Panc1 (cell line): ENCODE data around the gene HSPB2. TPM values are rescaled to one million over a fixed set of nuclear protein-coding genes. Genes with fewer than 3 reads are reported as not detected.
A peak's percentile ranks its signal among the peaks of the same experiment; 100 is the strongest.

ENCODE experiments used
- ATAC-seq: fragments of 200-7000 bp; cut with Tn5 transposase; 2 replicates; pipeline ENCODE4 v1.9.1; 2020; ENCODE audit warnings: mild to moderate bottlenecking, moderate library complexity
- BruUV-seq: library from RNA; stranded (reverse); fragments of 400-500 nt; replicated peaks from 2 replicates; lab custom pipeline; 2021; lab: Mats Ljungman, UMichigan
- CTCF ChIA-PET: fragments of 300-600 bp; sonication (Branson Sonifier 250); formaldehyde crosslinking; loops from one replicate; lab custom pipeline; 2022; ENCODE audit warnings: antibody characterized with exemption; lab: Charles Lee
- POLR2A ChIA-PET: fragments of 300-600 bp; sonication (Branson Sonifier 250); formaldehyde crosslinking; loops from one replicate; lab custom pipeline; 2022; ENCODE audit warnings: antibody characterized with exemption; lab: Charles Lee
- DNase-seq: peaks from one replicate; pipeline ENCODE4 v3.0.0-alpha.2; 2010; ENCODE audit warnings: low read depth, low spot score
- H3K27ac ChIP-seq: 2 replicates; pipeline ENCODE4 v1.5.1; 2011; ENCODE audit warnings: mild to moderate bottlenecking, low read length, inconsistent platforms
- H3K27me3 ChIP-seq: fragments of 200-500 bp; sonication (Bioruptor generic); 2 replicates; pipeline ENCODE4 v1.6.0; 2014; ENCODE audit warnings: low read length, inconsistent platforms; ENCODE audit not compliant: control insufficient read depth, insufficient read depth
- H3K36me3 ChIP-seq: fragments of 200-500 bp; sonication (Bioruptor generic); 2 replicates; pipeline ENCODE4 v1.5.1; 2014; ENCODE audit warnings: inconsistent platforms, mild to moderate bottlenecking, low read length, moderate library complexity; ENCODE audit not compliant: control insufficient read depth, insufficient read depth
- H3K4me1 ChIP-seq: 2 replicates; pipeline ENCODE4 v1.5.1; 2011; ENCODE audit warnings: inconsistent platforms, mild to moderate bottlenecking, low read length, moderate library complexity; ENCODE audit not compliant: control insufficient read depth, insufficient read depth
- H3K4me3 ChIP-seq, 2 experiments: 2 replicates each; pipeline ENCODE4 v1.5.1; 2011 to 2012; ENCODE audit warnings: low read depth in 2 of 2, low read length in 2 of 2, mild to moderate bottlenecking in 2 of 2, inconsistent platforms in 1 of 2, moderate library complexity in 1 of 2
- H3K9me3 ChIP-seq: fragments of 200-500 bp; sonication (Bioruptor generic); 2 replicates; pipeline ENCODE4 v1.5.1; 2014; ENCODE audit warnings: low read depth, mild to moderate bottlenecking, inconsistent platforms, low read length, moderate library complexity; ENCODE audit not compliant: control insufficient read depth, insufficient read depth
- POLR2AphosphoS5 ChIP-seq: IDR thresholded peaks from 2 replicates; pipeline ENCODE4 v1.6.1; 2012; ENCODE audit warnings: mild to moderate bottlenecking, low read depth, low read length, moderate library complexity
- REST ChIP-seq, 2 experiments: IDR thresholded peaks; 2 replicates each; pipeline ENCODE4 v1.6.1; 2011 to 2012; ENCODE audit warnings: low read depth in 2 of 2, control low read depth in 1 of 2, low read length in 1 of 2, mild to moderate bottlenecking in 1 of 2, moderate library complexity in 1 of 2; ENCODE audit not compliant: insufficient read depth in 1 of 2
- SIN3A ChIP-seq: IDR thresholded peaks from 2 replicates; pipeline ENCODE4 v1.6.1; 2012; ENCODE audit warnings: low read depth, mild to moderate bottlenecking, low read length, moderate library complexity, borderline replicate concordance; ENCODE audit not compliant: insufficient read depth
- TCF7L2 ChIP-seq: IDR thresholded peaks from 2 replicates; pipeline ENCODE4 v1.6.1; 2011; ENCODE audit warnings: mild to moderate bottlenecking, low read depth, low read length, inconsistent platforms
- in situ Hi-C: cut with HindIII; loops from 2 replicates; pipeline ENCODE4 v1.10.0; 2016; ENCODE audit warnings: low sequenced_read_pairs, low pct_unique_long_range_greater_than_20kb
- intact Hi-C: fragments of 100-400 bp; cut with micrococcal nuclease; formaldehyde crosslinking; loops from one replicate; pipeline ENCODE4 v1.10.0; 2022; ENCODE audit not compliant: unreplicated experiment
- total RNA-seq: library from RNA; stranded (reverse); gene quantifications from one replicate; pipeline ENCODE4 v1.2.1, GENCODE V29; 2021; ENCODE audit not compliant: unreplicated experiment
- TF ChIP-seq, protein P1 (sequence below): fragments of 450-650 bp; IDR thresholded peaks from 2 replicates; pipeline ENCODE4 v1.5.1; 2017; ENCODE audit warnings: mild to moderate bottlenecking

HSPB2 gene
- total RNA-seq, 1 experiment from 2014 or later: not detected

GRCh38 chr11:111939836-111940604 lies 27.5 kb downstream of the HSPB2 start:
- H3K36me3 ChIP-seq: no peaks in the 10 kb centered on the region
- intact Hi-C loops (no loop called here), in situ Hi-C loops (no loop called here)
- POLR2A ChIA-PET: no interaction called here
- CTCF ChIA-PET: no interaction called here
- no peak overlapping the region for H3K27ac ChIP-seq
- DNase-seq (no peak), ATAC-seq (no peak)
- H3K9me3 ChIP-seq: no peaks in the 10 kb centered on the region
- H3K4me3 ChIP-seq: no peak overlapping the region
- H3K4me1 ChIP-seq: peaks cover 22% of the 10 kb centered on the region
- BruUV-seq: TSS peak; percentile 60
- no peaks in the 10 kb centered on the region for H3K27me3 ChIP-seq
- TF ChIP-seq SIN3A (no peak), POLR2AphosphoS5 (no peak), REST (IDR thresholded peaks at IDR 0.05; ENCODE audit: insufficient read depth in 1 of 2, low read depth in 2 of 2, low read length in 1 of 2) (no peak), TCF7L2 (no peak)
- TF ChIP-seq, protein P1, sequence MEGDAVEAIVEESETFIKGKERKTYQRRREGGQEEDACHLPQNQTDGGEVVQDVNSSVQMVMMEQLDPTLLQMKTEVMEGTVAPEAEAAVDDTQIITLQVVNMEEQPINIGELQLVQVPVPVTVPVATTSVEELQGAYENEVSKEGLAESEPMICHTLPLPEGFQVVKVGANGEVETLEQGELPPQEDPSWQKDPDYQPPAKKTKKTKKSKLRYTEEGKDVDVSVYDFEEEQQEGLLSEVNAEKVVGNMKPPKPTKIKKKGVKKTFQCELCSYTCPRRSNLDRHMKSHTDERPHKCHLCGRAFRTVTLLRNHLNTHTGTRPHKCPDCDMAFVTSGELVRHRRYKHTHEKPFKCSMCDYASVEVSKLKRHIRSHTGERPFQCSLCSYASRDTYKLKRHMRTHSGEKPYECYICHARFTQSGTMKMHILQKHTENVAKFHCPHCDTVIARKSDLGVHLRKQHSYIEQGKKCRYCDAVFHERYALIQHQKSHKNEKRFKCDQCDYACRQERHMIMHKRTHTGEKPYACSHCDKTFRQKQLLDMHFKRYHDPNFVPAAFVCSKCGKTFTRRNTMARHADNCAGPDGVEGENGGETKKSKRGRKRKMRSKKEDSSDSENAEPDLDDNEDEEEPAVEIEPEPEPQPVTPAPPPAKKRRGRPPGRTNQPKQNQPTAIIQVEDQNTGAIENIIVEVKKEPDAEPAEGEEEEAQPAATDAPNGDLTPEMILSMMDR: no peak

DNA sequence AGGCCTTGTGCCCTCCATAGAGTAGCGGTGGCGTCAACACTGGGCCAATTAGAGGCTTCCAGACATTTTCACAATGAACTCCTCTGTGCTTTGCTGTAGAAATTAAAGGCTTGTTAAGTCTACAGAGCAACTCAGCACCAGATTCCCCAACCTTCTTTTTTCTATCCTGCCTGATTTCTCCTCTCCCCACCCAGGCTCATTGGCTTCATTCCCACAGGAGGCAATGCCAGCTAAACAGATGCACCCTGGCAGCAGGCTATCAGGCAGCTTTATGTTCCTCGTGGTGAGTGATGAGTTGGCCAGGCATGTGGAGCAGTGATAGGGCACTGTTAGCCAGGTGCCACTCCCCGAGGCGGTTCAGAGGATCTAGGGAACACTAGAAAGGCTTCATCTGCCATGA lies 29.4 kb downstream of the HSPB2 start:
- in situ Hi-C loops (no loop called here), intact Hi-C loops (no loop called here)
- Histone ChIP-seq H3K27me3 (no peaks in the 10 kb centered on the region), H3K9me3 (no peaks in the 10 kb centered on the region), H3K4me3 (no peak overlapping the region), H3K27ac (no peak overlapping the region), H3K4me1 (peaks cover 18% of the 10 kb centered on the region), H3K36me3 (no peaks in the 10 kb centered on the region)
- BruUV-seq: no TSS peak
- ATAC-seq: no peak
- POLR2A ChIA-PET: interaction anchor here (0.6 to 0.7 kb wide), 2 partner anchors 17 to 36 kb away, joined by 4 to 6 read pairs; no protein-coding TSS in a partner anchor
- TF ChIP-seq SIN3A (no peak), REST (IDR thresholded peaks at IDR 0.05; ENCODE audit: insufficient read depth in 1 of 2, low read depth in 2 of 2, low read length in 1 of 2) (no peak), POLR2AphosphoS5 (no peak), TCF7L2 (no peak)
- TF ChIP-seq, protein P1: no peak
- CTCF ChIA-PET: no interaction called here
- no peak for DNase-seq
